Panc1 (cell line): ENCODE measurements around the gene SUPV3L1. TPM values are rescaled to one million over a fixed set of nuclear protein-coding genes. Genes with fewer than 3 reads are reported as not detected.
"Not testable (repeated sequence)": the region's sequence is repeated elsewhere in the genome, so short reads cannot be mapped to it uniquely, and the experiment has no call there.

Source experiments
- ATAC-seq: fragments of 200-7000 bp; cut with Tn5 transposase; 2 replicates; pipeline ENCODE4 v1.9.1; 2020; ENCODE audit warnings: mild to moderate bottlenecking, moderate library complexity
- BruUV-seq: library from RNA; stranded (reverse); fragments of 400-500 nt; replicated peaks from 2 replicates; lab custom pipeline; 2021; lab: Mats Ljungman, UMichigan
- CTCF ChIA-PET: fragments of 300-600 bp; sonication (Branson Sonifier 250); formaldehyde crosslinking; loops from one replicate; lab custom pipeline; 2022; ENCODE audit warnings: antibody characterized with exemption; lab: Charles Lee
- POLR2A ChIA-PET: fragments of 300-600 bp; sonication (Branson Sonifier 250); formaldehyde crosslinking; loops from one replicate; lab custom pipeline; 2022; ENCODE audit warnings: antibody characterized with exemption; lab: Charles Lee
- DNase-seq: peaks from one replicate; pipeline ENCODE4 v3.0.0-alpha.2; 2010; ENCODE audit warnings: low read depth, low spot score
- H3K27ac ChIP-seq: 2 replicates; pipeline ENCODE4 v1.5.1; 2011; ENCODE audit warnings: mild to moderate bottlenecking, low read length, inconsistent platforms
- H3K27me3 ChIP-seq: fragments of 200-500 bp; sonication (Bioruptor generic); 2 replicates; pipeline ENCODE4 v1.6.0; 2014; ENCODE audit warnings: low read length, inconsistent platforms; ENCODE audit not compliant: control insufficient read depth, insufficient read depth
- H3K36me3 ChIP-seq: fragments of 200-500 bp; sonication (Bioruptor generic); 2 replicates; pipeline ENCODE4 v1.5.1; 2014; ENCODE audit warnings: inconsistent platforms, mild to moderate bottlenecking, low read length, moderate library complexity; ENCODE audit not compliant: control insufficient read depth, insufficient read depth
- H3K4me1 ChIP-seq: 2 replicates; pipeline ENCODE4 v1.5.1; 2011; ENCODE audit warnings: inconsistent platforms, mild to moderate bottlenecking, low read length, moderate library complexity; ENCODE audit not compliant: control insufficient read depth, insufficient read depth
- H3K4me3 ChIP-seq, 2 experiments: 2 replicates each; pipeline ENCODE4 v1.5.1; 2011 to 2012; ENCODE audit warnings: low read depth in 2 of 2, low read length in 2 of 2, mild to moderate bottlenecking in 2 of 2, inconsistent platforms in 1 of 2, moderate library complexity in 1 of 2
- H3K9me3 ChIP-seq: fragments of 200-500 bp; sonication (Bioruptor generic); 2 replicates; pipeline ENCODE4 v1.5.1; 2014; ENCODE audit warnings: low read depth, mild to moderate bottlenecking, inconsistent platforms, low read length, moderate library complexity; ENCODE audit not compliant: control insufficient read depth, insufficient read depth
- POLR2AphosphoS5 ChIP-seq: IDR thresholded peaks from 2 replicates; pipeline ENCODE4 v1.6.1; 2012; ENCODE audit warnings: mild to moderate bottlenecking, low read depth, low read length, moderate library complexity
- REST ChIP-seq, 2 experiments: IDR thresholded peaks; 2 replicates each; pipeline ENCODE4 v1.6.1; 2011 to 2012; ENCODE audit warnings: low read depth in 2 of 2, control low read depth in 1 of 2, low read length in 1 of 2, mild to moderate bottlenecking in 1 of 2, moderate library complexity in 1 of 2; ENCODE audit not compliant: insufficient read depth in 1 of 2
- SIN3A ChIP-seq: IDR thresholded peaks from 2 replicates; pipeline ENCODE4 v1.6.1; 2012; ENCODE audit warnings: low read depth, mild to moderate bottlenecking, low read length, moderate library complexity, borderline replicate concordance; ENCODE audit not compliant: insufficient read depth
- TCF7L2 ChIP-seq: IDR thresholded peaks from 2 replicates; pipeline ENCODE4 v1.6.1; 2011; ENCODE audit warnings: mild to moderate bottlenecking, low read depth, low read length, inconsistent platforms
- in situ Hi-C: cut with HindIII; loops from 2 replicates; pipeline ENCODE4 v1.10.0; 2016; ENCODE audit warnings: low sequenced_read_pairs, low pct_unique_long_range_greater_than_20kb
- intact Hi-C: fragments of 100-400 bp; cut with micrococcal nuclease; formaldehyde crosslinking; loops from one replicate; pipeline ENCODE4 v1.10.0; 2022; ENCODE audit not compliant: unreplicated experiment
- total RNA-seq: library from RNA; stranded (reverse); gene quantifications from one replicate; pipeline ENCODE4 v1.2.1, GENCODE V29; 2021; ENCODE audit not compliant: unreplicated experiment
- TF ChIP-seq, protein P1 (sequence below): fragments of 450-650 bp; IDR thresholded peaks from 2 replicates; pipeline ENCODE4 v1.5.1; 2017; ENCODE audit warnings: mild to moderate bottlenecking

SUPV3L1 gene
- total RNA-seq, 1 experiment from 2014 or later, result 65.0 TPM

- H3K4me1 ChIP-seq, result no peaks in the 10 kb centered on the region
- H3K36me3 ChIP-seq, result peaks cover 6% of the 10 kb centered on the region
- ChIA-PET CTCF (no interaction called here), POLR2A (interaction anchor here (0.6 to 1.0 kb wide), 4 partner anchors 9 to 155 kb away, joined by 3 to 12 read pairs (median 4); no protein-coding TSS in a partner anchor)
- no peaks in the 10 kb centered on the region for H3K9me3 ChIP-seq
- DNase-seq (no peak), ATAC-seq (no peak)
- no peaks in the 10 kb centered on the region for H3K27me3 ChIP-seq
- intact Hi-C loops, result no loop called here
- TF ChIP-seq TCF7L2, result no peak
- no peak for TF ChIP-seq SIN3A
- no peak for TF ChIP-seq REST (IDR thresholded peaks at IDR 0.05; ENCODE audit: insufficient read depth in 1 of 2, low read depth in 2 of 2, low read length in 1 of 2)
- TF ChIP-seq POLR2AphosphoS5, result no peak
- TF ChIP-seq, protein P1, sequence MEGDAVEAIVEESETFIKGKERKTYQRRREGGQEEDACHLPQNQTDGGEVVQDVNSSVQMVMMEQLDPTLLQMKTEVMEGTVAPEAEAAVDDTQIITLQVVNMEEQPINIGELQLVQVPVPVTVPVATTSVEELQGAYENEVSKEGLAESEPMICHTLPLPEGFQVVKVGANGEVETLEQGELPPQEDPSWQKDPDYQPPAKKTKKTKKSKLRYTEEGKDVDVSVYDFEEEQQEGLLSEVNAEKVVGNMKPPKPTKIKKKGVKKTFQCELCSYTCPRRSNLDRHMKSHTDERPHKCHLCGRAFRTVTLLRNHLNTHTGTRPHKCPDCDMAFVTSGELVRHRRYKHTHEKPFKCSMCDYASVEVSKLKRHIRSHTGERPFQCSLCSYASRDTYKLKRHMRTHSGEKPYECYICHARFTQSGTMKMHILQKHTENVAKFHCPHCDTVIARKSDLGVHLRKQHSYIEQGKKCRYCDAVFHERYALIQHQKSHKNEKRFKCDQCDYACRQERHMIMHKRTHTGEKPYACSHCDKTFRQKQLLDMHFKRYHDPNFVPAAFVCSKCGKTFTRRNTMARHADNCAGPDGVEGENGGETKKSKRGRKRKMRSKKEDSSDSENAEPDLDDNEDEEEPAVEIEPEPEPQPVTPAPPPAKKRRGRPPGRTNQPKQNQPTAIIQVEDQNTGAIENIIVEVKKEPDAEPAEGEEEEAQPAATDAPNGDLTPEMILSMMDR, result no peak
- H3K4me3 ChIP-seq, result no peak overlapping the region
- no peak overlapping the region for H3K27ac ChIP-seq
- in situ Hi-C loops, result no loop called here
- no TSS peak for BruUV-seq
These were observed 40.1 kb upstream of the SUPV3L1 start for GRCh38 chr10:69139961-69140360.

- TSS peak; percentile 9 for BruUV-seq
- Histone ChIP-seq H3K27me3 (no peaks in the 10 kb centered on the region), H3K36me3 (no peaks in the 10 kb centered on the region; the same call in 1 of the 2 replicates), H3K27ac (no peak overlapping the region), H3K4me3 (no peak overlapping the region), H3K9me3 (no peaks in the 10 kb centered on the region), H3K4me1 (no peaks in the 10 kb centered on the region)
- no peak for TF ChIP-seq POLR2AphosphoS5
- no peak for TF ChIP-seq SIN3A
- TF ChIP-seq TCF7L2, result no peak
- no peak for TF ChIP-seq REST (IDR thresholded peaks at IDR 0.05; ENCODE audit: insufficient read depth in 1 of 2, low read depth in 2 of 2, low read length in 1 of 2)
- TF ChIP-seq, protein P1, result no peak; the same call in 1 of the 2 replicates
- in situ Hi-C loops (no loop called here), intact Hi-C loops (no loop called here)
- ChIA-PET CTCF (no interaction called here), POLR2A (interaction anchor here (0.6 kb wide), 1 partner anchor 57 kb away, joined by 3 read pairs; no protein-coding TSS in a partner anchor)
- no peak for DNase-seq
- no peak for ATAC-seq
These were observed 38.7 kb upstream of the SUPV3L1 start for GRCh38 chr10:69141304-69141703.

- DNase-seq, H3K4me1 ChIP-seq, H3K4me3 ChIP-seq, H3K9me3 ChIP-seq, H3K36me3 ChIP-seq, POLR2A ChIA-PET, H3K27ac ChIP-seq, in situ Hi-C loops, intact Hi-C loops, BruUV-seq, H3K27me3 ChIP-seq, CTCF ChIA-PET, ATAC-seq: not testable (repeated sequence)
These were observed 38.0 kb upstream of the SUPV3L1 start for GRCh38 chr10:69142074-69142473.
